ENCODE results near the gene GGPS1. TPM values are rescaled to one million over a fixed set of nuclear protein-coding genes. Genes with fewer than 3 reads are reported as not detected.
"Not testable (repeated sequence)": the region's sequence is repeated elsewhere in the genome, so short reads cannot be mapped to it uniquely, and the experiment has no call there.

GGPS1 gene
- 24.6 and 25.3 TPM in 2 replicates for total RNA-seq

DNA sequence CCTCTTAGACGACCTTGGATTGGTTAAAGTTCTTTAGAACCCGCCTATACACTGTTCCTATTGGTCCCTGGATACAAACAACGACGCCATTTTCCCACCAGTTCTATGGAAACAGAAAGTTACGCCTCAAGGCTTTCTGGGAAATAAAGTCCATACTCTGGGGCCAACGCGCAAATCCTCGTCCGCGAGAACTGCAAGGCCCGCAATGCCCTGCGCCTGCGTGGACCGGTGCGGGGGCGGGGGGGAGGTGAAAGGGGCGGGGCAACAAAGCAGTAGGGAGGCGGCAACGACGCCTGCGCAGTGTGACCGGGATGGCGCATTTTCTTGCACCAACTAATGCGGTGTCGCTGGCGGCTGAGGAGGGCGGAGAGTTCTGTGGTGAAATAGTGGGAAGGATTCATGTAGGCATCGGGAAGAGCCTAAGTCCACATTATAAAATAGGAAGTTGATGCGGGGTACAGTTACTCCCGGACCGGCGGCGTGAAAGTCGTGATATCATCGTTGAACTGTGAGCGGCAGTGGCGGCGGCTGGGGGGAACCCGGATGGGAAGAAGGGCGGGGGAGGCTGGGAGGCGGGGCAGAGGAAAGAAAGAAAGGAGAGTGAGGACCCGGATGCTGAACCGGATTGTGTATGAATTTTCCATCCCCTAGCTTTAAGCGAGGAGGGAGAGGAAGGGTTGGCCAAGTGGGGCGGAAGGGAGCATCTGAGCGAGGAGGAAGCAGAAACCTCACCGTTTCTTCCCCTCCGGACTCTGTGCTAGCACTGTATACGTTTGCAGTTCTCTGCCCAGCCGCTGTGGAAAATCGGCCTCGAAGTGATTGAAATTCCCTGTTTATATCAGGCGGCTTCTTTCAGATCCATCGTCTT is at the start of gene GGPS1:
GGPS1 (plus strand) TSS at position 300 of the 868 bp plus-strand sequence. CDS start 6,695 bp downstream, outside the sequence.
- peak; percentile 99 for DNase-seq (ENCODE audit: extremely low read depth, low read depth, low spot score)

DNA sequence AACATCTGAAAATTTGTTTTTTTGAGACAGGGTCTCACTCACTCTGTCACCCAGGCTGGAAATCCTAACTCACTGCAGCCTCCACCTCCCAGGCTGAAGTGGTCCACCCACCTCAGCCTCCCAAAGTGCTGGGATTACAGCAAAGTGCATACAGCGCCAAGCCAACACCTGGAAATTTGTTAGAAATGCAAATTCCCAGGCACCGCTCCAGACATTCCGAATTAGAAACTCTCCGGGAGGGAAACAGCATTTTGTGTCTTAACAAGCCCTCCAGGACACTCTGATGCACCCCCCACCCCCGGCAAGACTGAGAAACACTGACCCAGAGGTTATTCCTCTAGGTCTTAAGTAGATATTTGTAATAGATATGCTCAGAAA is 49.5 kb upstream of the GGPS1 start:
- no peak for DNase-seq (ENCODE audit: extremely low read depth, low read depth, low spot score)

DNA sequence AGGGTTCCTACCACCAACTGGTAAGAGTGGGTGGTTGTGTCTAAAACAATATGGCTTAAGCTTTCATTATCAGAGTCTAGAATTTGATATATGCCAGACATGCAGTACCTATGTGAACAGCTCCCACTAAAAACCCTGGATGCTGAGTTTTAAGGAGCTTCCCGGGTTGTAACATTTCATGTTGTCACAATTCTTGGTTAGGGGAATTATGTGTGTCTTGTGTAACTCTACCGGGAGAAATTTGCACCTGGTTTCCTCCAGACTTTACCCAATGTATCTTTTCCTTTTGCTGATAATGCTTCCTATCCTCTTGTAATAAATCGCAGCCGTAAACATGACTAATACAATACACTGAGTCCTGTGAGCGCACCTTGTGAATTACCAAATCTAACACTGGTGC is 48.7 kb upstream of the GGPS1 start:
- DNase-seq (ENCODE audit: extremely low read depth, low read depth, low spot score) = no peak

DNA sequence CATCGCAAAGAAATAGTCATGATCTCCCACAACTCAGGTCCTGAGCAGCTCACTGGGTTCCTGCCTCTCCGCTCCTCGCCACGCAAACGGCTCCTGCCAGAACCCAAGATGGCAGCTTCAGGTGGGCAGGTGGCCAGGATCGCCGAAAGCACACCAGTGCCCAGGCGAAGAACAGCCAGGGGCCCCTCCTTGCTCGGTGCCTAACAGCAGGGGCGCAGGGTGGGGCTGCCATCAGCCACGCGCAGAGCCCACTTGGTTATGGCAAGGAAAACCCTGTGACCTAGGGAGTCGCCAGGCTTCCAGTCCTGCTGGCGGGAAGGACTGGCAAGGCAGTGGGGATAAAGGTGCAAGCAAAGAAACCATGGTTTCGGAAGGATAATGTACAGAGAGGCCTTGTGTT is 47.9 kb upstream of the GGPS1 start:
- DNase-seq (ENCODE audit: extremely low read depth, low read depth, low spot score) = no peak

DNA sequence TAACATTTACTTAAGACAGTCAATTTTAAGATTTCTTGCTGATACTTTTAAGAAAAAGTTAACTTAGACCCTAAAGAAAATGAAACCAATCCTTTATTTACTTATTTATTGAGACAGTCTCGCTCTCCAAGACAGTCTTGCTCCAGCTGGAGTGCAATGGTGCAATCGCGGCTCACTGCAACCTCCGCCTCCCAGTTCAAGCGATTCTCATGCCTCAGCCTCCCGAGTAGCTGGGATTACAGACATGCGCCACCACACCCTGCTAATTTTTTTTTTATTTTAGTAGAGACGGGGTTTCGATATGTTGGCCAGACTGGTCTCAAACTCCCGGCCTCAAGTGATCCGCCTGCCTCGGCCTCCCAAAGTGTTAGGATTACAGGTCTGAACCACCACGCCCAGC is 44.7 kb upstream of the GGPS1 start:
- DNase-seq (ENCODE audit: extremely low read depth, low read depth, low spot score) = not testable (repeated sequence)

DNA sequence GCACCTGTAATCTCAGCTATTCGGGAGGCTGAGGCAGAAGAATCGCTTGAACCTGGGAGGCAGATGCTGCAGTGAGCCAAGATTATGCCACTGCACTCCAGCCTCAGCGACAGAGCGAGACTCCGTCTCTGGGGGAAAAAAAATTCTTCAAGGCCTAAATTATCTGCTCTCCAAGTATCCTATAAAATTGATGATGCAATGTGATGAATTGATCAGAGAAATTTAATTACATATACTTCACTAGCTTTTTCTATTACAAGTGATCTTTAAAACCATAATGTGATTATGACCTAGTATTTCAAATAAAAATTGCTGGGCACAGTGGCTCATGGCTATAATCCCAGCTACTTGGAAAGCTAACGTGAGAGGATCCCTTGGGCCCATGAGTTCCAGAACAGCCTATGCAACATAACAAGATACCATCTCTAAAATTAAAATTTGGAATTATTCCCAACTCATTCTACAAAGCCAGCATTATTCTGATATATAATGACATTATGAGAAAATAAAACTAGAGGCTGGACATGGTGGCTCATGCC is 44.1 kb upstream of the GGPS1 start:
- no peak for DNase-seq (ENCODE audit: extremely low read depth, low read depth, low spot score)

DNA sequence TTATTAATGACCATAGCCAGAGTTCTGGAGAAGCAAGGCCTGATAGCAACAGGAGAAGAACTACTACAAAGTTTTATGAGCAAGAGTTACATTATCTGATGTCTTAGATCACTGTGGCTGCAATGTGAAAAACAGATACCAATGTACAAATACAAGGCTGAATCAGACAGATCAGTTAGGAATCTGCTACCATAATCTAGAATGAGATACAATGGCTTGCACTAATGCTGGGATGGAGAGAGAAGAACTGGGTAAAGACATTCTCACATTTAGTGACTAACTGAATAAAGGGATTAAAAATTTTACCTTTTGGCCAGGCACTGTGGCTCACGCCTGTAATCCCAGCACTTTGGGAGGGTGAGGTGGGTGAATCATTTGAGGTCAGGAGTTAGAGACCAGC is 41.7 kb upstream of the GGPS1 start:
- no peak for DNase-seq (ENCODE audit: extremely low read depth, low read depth, low spot score)

DNA sequence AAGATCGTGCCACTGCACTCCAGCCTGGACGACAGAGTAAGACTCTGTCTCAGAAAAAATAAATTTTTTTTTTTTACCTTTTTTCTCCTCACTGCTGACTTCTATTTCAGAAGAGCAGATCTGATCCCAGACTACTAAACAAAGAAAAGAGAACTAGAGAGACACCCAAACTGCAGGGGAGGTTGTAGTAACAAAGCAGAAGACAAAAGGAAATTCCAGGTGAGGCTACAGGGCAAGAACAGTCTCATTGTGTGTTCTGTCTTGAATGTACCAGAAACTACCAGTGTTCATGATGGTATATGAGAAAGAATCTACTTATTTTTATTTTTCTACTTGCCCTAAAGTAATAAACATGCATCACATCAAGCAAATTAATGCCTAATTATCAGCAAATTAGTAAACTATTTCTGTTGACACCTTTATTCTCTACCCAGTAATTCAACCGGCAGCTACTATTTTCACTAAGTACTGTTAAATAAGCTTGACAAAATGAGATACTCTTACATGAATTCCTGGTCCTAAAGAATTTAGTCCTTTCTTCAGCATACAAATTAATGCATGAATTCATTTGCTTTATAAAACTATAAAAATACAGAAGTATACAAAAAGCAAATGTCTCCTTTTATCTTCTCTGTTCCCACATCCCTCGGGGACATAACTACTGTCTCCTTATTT is 41.0 kb upstream of the GGPS1 start:
- no peak for DNase-seq (ENCODE audit: extremely low read depth, low read depth, low spot score)

DNA sequence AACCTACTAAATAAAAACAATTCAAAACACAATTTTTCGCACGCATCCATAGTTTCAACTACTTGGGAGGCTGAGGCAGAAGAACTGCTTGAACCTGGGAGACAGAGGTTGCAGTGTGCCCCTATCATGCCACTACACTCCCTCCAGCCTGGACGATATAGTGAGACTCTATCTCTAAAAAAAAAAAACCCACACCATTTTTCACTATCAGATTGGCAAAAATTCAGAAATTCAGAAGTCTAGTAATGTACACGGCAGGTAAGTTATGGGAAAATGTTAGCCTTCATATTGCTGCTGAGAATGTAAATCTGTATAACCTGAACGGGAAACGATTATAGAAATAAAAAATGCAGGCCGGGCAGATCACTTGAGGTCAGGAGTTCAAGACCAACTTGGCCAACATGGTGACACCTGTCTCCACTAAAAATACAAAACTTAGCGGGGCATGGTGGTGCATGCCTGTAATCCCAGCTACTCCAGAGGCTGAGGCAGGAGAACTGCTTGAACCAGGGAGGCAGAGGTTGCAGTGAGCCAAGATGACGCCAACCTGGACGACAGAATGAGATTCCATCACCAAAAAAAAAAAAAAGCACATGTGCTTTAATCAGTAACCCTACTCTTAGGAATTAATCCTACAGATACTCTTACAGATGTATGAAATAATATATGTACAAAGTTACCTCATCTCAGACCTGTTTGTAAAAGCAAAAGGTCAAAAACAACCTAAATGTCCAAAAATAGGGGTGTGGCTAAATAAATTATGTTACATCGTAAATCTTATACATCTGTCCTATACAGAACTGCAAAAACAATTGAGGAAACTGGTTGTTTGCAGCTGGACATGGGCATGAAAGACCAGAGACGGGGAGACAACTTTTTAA is 38.3 kb upstream of the GGPS1 start:
- no peak for DNase-seq (ENCODE audit: extremely low read depth, low read depth, low spot score)

DNA sequence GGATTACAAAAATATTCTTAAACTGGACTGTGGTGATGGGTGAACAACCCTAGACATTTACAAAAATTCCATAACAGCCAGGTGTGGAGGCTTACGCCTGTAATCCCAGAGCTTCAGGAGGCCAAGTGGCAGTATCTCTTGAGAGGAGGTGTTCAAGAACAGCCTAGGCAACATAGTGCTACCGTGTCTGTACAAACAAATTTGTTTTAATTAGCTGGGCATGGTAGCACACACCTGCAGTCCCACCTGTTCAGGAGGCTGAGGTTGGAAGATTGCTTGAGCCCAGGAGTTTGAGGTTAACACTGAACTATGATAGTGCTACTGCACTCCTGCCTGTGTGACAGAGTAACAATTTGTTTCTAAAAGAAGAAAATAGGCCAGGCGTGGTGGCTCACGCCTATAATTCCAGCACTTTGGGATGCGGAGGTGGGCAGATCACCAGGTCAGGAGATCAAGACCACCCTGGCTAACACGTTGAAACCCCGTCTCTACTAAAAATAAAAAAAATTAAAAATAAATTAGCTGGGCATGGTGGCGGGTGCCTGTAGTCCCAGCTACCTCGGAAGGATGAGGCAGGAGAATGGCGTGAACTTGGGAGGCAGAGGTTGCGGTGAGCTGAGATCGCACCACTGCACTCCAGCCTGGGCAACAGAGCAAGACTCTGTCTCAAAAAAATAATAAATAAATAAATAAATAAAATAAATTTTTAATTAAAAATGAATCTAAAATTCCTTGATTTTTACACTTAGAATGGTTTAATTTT is 37.4 kb upstream of the GGPS1 start:
- no peak for DNase-seq (ENCODE audit: extremely low read depth, low read depth, low spot score)

DNA sequence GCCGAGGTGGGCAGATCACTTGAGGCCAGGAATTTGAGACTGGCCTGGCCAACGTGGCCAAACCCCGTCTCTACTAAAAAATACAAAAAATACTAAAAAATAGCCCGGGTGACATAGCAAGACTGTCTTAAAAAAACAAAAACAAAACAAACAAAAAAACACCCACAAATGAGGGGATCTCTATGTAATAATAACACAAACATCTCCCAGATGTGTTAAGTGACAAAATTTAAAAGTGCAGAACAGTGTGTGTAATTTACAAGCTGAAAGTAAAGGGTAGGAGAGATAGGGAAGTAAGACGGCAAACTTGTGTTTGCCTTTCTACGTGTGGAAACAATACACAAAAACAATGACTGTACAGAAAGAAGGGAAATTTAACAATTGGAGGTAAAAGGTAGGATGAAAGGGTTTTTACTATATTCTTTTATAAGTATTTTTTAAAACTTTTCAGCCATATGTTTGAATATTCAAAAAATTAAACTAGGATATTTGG is 36.7 kb upstream of the GGPS1 start:
- no peak for DNase-seq (ENCODE audit: extremely low read depth, low read depth, low spot score)

DNA sequence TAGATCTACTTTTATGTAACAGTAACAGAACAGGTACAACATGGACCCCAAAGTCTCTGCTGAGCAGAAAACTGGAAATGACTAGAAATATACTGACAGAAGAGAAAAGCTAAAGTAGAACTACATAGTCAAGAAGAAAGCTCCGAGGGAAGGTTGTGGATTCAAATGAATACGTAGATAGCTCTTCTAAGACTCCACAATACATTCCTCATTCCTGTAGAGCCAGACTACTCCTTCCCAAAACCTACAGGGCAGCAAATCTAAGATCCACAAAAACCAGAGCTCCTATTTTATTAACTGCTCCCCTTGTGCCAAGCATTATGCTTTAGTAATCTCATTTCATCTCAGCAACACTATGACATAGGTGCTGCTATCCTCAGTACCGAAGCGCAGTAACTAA is 35.6 kb upstream of the GGPS1 start:
- DNase-seq (ENCODE audit: extremely low read depth, low read depth, low spot score) = no peak

DNA sequence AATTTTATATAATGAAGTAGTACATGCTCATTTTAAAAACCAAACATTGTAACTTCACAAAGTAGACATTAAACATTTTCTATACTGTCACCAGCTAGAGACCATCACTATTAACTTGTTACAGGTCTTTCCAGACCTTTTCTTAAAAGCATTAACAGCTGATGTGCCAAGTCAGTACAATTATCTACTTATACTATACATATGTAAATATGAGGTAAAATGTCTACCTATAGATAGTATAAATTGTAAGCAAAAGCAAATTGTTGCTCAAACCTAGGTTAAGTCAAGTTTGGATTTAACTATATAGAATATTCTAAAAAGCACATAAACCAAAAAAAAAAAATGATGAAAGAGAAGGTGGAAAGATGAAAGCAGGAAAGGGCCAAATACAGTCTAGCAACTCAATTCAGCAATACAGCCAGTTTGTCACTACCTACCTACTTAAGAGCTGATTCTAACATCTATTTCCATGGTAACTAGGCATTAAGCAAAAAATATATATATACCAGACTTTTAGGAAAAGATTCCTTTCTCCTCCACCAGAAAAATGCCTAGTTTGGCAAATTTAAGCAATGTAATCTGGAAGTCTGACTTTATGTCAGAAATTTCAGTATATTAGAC is 34.9 kb upstream of the GGPS1 start:
- DNase-seq (ENCODE audit: extremely low read depth, low read depth, low spot score) = no peak

DNA sequence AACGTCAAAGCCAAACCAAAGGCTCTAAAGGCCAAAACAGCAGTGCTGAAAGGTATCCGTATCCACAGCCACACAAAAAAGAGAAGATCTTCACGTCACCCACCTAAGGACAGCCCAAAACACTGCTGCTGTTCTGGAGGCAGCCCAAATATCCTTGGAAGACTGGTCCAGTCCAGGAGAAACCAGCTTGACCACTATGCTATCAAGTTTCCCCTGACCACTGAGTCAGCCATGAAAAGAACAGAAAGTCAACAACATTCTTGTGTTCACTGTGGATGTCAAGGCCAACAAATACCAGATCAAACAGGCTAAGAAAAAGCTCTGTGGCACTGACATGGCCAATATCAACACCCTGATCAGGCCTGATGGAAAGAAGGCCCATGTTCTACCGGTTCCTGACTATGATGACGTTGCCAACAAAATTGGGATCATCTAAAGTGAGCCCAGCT is 32.4 kb upstream of the GGPS1 start:
- DNase-seq (ENCODE audit: extremely low read depth, low read depth, low spot score) = no peak

DNA sequence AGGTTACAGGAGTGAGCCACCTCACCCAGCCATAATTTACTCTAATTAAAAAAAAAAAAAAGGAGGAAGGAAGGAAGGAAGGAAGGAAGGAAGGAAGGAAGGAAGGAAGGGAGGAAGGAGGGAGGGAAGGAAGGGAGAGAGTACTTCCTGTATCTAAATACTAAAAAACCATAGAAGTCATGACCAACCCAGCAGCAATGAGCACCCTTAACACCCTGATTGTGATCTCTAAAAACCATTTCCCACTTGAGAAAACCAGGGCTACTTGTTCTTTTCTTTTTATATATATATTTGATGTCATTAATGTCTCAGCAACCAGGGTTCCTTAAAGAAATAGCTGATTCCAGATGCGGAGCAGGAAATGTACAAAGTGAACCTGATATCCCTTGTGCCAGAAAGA is 31.6 kb upstream of the GGPS1 start:
- no peak for DNase-seq (ENCODE audit: extremely low read depth, low read depth, low spot score)

DNA sequence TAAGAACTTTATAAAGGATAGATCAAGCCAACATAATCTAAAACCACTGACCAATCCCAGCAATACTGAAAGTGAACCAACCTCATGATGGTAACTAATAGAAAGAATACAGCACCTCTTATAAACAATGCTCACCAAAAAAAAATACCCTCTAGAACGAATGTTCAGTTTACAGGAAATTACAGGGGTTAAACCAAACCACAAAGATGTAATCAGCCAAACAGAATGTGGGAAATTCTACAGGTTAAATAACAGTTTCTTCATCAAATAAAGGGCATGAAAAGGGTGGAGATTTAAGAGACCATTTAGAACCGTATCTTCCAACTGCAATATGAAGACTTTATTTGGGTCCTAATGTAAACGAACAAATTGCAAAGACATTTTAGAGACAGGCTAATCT is 30.8 kb upstream of the GGPS1 start:
- DNase-seq (ENCODE audit: extremely low read depth, low read depth, low spot score) = no peak

DNA sequence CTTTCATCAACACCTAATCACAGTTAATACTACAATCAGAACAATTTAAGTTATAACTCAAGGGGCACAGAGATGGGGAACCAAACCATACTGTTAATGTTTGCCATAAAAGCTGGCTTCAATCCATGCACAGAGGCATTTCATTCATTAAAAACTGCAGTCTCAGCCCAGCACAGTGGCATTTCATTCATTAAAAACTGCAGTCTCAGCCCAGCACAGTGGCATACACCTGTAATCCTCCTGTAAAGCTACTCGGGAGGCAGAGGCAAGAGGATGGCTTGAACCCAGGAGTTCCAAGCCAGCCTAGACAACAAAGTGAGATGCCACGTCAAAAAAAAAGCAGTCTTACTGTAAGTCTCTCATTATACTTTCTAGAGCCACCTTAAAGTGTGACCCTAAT is 29.6 kb upstream of the GGPS1 start:
- no peak for DNase-seq (ENCODE audit: extremely low read depth, low read depth, low spot score)

DNA sequence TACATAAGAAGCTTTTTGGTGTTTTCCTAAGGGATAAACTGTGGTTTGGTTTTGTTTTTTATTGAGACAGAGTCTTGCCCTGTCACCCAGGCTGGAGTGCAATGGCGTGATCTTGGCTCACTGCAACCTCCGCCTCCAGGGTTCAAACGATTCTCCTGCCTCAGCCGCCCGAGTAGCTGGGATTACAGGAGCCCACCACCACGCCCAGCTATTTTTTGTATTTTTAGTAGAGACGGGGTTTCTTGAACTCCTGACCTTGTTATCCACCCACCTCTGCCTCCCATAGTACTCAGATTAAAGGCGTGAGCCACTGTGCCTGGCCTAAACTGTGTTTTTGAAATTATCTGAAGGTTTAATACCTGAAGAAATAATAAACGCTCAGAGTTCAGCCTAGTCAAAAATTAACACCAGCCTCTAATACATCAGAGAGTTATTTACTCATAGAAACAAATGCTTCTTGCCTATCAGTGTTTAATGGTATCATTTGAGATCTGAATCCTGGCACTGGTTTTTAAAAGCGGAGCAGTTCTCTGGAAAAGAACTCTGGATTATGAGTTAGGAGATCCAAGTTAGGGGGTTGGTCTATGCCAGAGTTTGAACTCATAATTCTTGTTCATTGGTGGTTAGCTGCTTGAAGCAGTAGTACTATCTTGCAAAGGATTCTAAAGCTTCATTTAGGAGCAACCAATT is 29.1 kb upstream of the GGPS1 start:
- DNase-seq (ENCODE audit: extremely low read depth, low read depth, low spot score) = no peak

DNA sequence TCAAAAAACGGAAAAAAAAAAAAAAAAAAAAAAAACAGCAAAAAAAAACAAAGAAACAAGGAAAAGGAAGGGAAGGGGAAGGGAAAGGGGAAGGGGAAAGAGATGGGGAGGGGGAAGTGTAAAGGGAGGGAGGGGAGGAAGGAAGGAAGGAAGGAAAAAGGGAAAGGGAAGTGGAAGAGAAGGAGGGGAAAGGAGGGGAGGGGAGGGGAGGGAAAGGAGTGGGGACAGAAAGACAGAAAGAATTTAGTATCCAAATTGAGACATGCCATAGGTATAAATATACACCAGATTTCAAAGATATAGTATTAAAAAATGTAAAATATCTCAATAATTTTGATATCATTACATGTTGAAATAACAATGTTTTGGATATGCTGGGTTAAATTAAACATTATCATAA is 26.2 kb upstream of the GGPS1 start:
- DNase-seq (ENCODE audit: extremely low read depth, low read depth, low spot score) = no peak
